Natural killer cell treated with Interleukin-12 subunit alpha and Interleukin-12 subunit beta and Interleukin-15 and Interleukin-18, amount 100 ng/mL, for 72 hours (primary cell): ENCODE results near the gene DNAJA2. TPM values are rescaled to one million over a fixed set of nuclear protein-coding genes. Genes with fewer than 3 reads are reported as not detected.

Source experiments
- ATAC-seq, 2 donors: fragments of 150-1000 bp; cut with Tn5 transposase in 1 of 2; sonication (Bioruptor Pico), chemical (Tn5 transposase) in 1 of 2; 2 replicates each; pipeline ENCODE4 v1.10.0; 2021
- DNase-seq: peaks from one replicate; pipeline ENCODE4 v3.0.0; 2022; ENCODE audit warnings: low spot score
- H3K27ac Mint-ChIP-seq, 2 donors: 1 replicate in 1 of 2; 2 replicates in 1 of 2; pipeline ENCODE4 v1.8.0; 2022; ENCODE audit warnings: mixed read lengths in 2 of 2, mild to moderate bottlenecking in 1 of 2, moderate library complexity in 1 of 2
- H3K27me3 Mint-ChIP-seq, 2 donors: 1 replicate in 1 of 2; 2 replicates in 1 of 2; pipeline ENCODE4 v1.8.0; 2022; ENCODE audit warnings: mixed read lengths in 2 of 2
- H3K36me3 Mint-ChIP-seq: one replicate; pipeline ENCODE4 v1.8.0; 2022; ENCODE audit warnings: mixed read lengths
- H3K4me1 Mint-ChIP-seq, 2 donors: 1 replicate in 1 of 2; 2 replicates in 1 of 2; pipeline ENCODE4 v1.8.0; 2022; ENCODE audit warnings: low read depth in 2 of 2, mixed read lengths in 2 of 2, mild to moderate bottlenecking in 1 of 2
- H3K4me3 Mint-ChIP-seq: one replicate; pipeline ENCODE4 v1.8.0; 2022; ENCODE audit warnings: mixed read lengths
- H3K9me3 Mint-ChIP-seq: 2 replicates; pipeline ENCODE4 v1.8.0; 2022; ENCODE audit warnings: mixed read lengths
- total RNA-seq, 2 donors: library from RNA; stranded (reverse); gene quantifications; one replicate each; pipeline ENCODE4 v1.2.3, GENCODE V29; 2022

The DNAJA2 gene
- total RNA-seq, 2 donors from 2014 or later = 54.0 to 58.4 TPM

DNA sequence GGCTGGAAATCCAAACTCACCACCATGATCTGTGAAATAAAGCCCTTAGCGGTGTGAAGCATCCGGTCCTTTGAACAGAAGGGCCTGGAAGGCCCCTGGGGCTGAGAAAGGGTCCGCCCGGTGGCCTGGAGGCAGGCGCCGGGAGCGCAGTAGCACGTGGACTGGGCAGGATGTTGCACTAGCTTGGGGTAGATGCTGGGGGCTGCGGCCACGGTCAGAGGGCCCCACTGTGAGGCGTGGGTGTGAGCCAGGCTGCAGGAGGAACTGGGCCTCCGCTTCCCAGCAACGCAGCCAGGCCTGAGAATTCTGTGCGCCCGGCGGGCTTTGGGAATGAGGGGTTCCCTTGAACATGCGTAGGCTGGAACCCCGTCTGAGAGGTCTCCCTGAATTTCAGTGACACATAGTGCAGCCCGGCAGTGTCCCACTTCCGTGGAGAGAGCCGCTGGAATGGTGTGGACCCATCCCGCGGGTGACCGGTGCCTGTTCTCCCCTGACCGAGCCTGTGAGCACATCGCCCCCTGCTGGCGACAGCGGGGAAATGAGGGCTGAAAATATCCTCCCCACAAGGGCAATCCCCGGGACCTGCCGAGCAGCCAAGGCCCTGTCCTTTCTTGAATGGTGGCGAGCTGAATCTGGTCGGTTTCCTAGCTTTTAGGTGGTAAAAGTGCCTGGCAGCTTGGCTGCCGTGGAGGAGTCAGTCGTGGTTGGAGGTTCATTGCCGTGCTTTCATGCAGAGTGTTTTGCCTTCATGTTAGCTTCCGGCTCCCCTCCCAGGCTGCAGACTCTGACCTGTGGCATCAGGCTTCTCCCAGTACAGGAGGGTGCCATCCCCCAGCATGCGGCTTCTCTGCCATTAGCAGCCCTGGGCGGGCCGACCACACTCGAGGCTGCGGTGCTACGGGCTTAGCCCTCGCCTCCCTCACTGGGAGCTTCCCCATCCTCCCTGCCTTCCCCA, 43.8 kb downstream of the DNAJA2 start:
- peak; percentile 76 for DNase-seq
- Mint-ChIP-seq H3K36me3 (no peaks in the 10 kb centered on the region), H3K27me3 (no peaks in the 10 kb centered on the region), H3K27ac (no peak overlapping the region), H3K9me3 (no peaks in the 10 kb centered on the region), H3K4me3 (no peak overlapping the region), H3K4me1 (no peaks in the 10 kb centered on the region)
- ATAC-seq = peak; percentile 72 to 74

DNA sequence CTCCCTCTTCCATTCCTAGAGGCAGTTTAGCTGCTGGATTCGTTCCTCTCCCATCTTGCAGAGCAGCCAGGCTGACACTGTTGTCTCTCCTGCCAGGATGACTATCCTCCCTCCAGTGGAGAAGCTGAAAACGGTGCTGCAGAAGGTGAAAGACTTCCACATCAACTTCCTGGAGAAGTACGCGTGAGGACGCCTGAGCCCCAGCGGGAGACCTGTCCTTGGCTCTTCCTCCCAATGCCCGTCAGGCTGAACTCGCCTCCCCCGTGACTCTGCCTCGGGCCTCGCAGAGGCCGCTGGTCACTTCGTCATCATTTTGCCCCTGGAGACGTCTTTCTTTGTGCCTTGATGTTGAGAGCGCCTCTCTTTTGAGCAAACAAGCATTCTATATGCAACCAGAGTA, 44.7 kb downstream of the DNAJA2 start:
- Mint-ChIP-seq H3K4me3 (no peak overlapping the region), H3K27me3 (no peaks in the 10 kb centered on the region), H3K36me3 (no peaks in the 10 kb centered on the region), H3K9me3 (no peaks in the 10 kb centered on the region), H3K4me1 (no peaks in the 10 kb centered on the region), H3K27ac (no peak overlapping the region)
- ATAC-seq = no peak
- DNase-seq = no peak

DNA sequence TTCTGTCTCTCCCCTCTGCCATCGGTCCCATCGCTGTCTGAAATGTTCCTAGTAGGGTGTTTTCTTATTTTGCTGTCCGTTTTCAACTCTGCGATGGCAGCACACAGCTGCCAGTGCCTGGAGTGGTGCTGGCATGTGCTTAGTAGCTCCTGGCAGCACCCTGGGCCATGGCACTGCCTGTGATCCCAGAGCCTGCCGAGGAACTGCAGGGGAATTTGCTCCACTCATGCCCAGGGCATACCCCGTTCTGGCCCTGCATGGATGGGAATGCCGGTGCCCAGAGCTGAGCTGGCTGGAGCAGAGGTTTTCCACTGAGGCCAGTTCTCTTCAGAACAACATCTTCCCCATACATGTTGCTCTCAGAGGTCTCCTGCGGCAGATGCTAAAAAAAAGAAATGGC, 46.2 kb downstream of the DNAJA2 start:
- Mint-ChIP-seq H3K4me3 (no peak overlapping the region), H3K36me3 (no peaks in the 10 kb centered on the region), H3K27ac (peak overlapping the region in 1 of 2 donors; percentile 43), H3K27me3 (no peaks in the 10 kb centered on the region), H3K9me3 (no peaks in the 10 kb centered on the region), H3K4me1 (no peaks in the 10 kb centered on the region)
- ATAC-seq (no peak), DNase-seq (no peak)

DNA sequence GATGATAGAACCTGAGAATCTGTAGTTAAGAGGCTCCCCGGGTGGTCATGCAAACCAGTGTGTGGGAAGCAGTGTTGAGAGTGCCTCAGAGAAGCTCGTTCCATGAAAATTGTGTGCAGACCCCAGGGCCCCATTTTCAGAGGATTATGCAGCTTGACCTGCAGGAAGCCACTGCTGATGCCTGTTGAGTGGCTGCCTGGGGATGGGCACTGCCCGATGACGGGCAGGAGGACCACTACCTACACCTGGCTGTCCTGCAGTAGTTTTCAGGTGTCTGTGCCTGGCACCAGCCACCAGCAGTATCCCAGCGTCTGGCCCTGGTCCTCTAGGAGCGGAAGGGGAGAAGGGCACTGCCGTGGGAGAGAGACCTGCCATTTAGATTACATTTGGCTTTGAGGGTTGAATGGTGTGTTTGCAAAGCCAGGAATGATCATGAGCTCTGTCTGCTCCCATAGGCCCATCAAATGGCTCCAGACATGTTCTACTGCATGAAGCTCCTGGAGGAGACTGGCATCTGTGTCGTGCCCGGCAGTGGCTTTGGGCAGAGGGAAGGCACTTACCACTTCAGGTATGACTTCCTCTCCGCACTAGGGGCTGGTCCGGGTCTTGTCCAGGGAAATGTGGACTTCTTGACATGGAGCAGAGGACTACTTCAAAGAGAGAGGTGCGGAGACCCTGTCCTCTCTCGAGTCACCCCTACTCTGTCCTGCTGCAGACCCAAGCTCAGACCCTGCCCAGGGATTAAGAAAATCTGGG, 46.8 kb downstream of the DNAJA2 start:
- no peak for ATAC-seq
- Mint-ChIP-seq H3K36me3 (no peaks in the 10 kb centered on the region), H3K4me1 (no peaks in the 10 kb centered on the region), H3K9me3 (no peaks in the 10 kb centered on the region), H3K4me3 (no peak overlapping the region), H3K27ac (no peak overlapping the region), H3K27me3 (no peaks in the 10 kb centered on the region)
- DNase-seq = no peak

DNA sequence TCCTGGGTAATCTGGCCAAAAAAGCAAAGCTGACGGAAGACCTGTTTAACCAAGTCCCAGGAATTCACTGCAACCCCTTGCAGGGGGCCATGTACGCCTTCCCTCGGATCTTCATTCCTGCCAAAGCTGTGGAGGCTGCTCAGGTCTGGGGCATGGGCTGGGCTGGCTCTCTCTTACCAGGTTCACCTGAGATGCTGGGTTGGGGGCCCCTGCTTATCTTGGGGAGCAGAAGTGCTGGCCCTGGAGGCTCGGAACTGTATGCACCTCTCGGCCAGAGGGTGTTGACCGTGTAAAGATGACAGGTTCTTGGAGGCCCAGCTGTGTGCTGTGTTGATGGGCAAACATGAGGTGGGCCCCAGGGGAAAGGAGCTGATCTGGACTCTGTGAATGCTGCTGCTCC, 49.1 kb downstream of the DNAJA2 start:
- DNase-seq (no peak), ATAC-seq (no peak)
- Mint-ChIP-seq H3K9me3 (no peaks in the 10 kb centered on the region), H3K36me3 (no peaks in the 10 kb centered on the region), H3K4me3 (no peak overlapping the region), H3K27me3 (no peaks in the 10 kb centered on the region), H3K27ac (no peak overlapping the region), H3K4me1 (no peaks in the 10 kb centered on the region)

- Mint-ChIP-seq H3K4me1 (no peaks in the 10 kb centered on the region), H3K36me3 (no peaks in the 10 kb centered on the region), H3K27ac (no peak overlapping the region), H3K4me3 (no peak overlapping the region), H3K27me3 (no peaks in the 10 kb centered on the region), H3K9me3 (no peaks in the 10 kb centered on the region)
- DNase-seq (no peak), ATAC-seq (no peak)
Measured at GRCh38 chr16:46923513-46924295, 49.8 kb downstream of the DNAJA2 start.

GRCh38 chr16:46922239-46922638, 51.2 kb downstream of the DNAJA2 start:
- no peaks in the 10 kb centered on the region for H3K4me1 Mint-ChIP-seq
- DNase-seq (no peak), ATAC-seq (no peak)
- no peaks in the 10 kb centered on the region for H3K9me3 Mint-ChIP-seq
- no peak overlapping the region for H3K27ac Mint-ChIP-seq
- H3K36me3 Mint-ChIP-seq = no peaks in the 10 kb centered on the region
- no peak overlapping the region for H3K4me3 Mint-ChIP-seq
- H3K27me3 Mint-ChIP-seq = no peaks in the 10 kb centered on the region

DNA sequence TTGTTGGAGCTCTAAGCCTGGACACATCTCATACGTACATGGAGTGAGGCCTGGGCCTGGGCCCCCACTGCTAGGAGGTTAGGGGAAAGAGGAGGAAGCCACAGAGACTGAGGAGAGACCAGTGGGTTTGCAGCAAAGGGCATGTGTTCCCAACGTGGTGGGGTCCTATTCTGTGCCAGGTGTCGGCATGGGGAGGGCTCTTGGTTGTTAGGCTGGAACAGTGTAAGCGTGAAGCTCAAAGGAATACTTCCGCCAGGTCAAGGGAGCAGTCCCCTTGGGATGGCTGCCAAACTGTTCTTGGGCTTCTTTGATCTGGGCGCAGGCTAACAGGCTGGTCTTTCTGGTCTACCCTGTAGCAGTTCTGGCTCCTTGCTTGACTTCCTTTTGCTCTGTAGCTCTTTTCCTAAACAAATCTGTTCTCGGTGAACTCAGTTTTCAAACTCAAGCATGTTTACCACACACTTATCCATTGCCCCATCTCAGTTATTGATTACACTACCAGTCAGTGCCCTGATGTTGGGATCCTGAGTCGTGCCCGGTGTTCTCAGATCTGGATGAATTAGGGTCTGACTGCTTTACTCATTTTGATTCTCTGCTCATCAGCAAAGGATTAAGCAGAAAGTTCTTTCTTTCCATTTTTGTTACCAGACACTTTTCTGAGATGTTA, 52.9 kb downstream of the DNAJA2 start:
- H3K4me3 Mint-ChIP-seq = no peak overlapping the region
- no peaks in the 10 kb centered on the region for H3K9me3 Mint-ChIP-seq
- no peak overlapping the region for H3K27ac Mint-ChIP-seq
- no peaks in the 10 kb centered on the region for H3K4me1 Mint-ChIP-seq
- DNase-seq = no peak
- ATAC-seq = peak in 1 of 2 donors; percentile 10
- H3K36me3 Mint-ChIP-seq = no peaks in the 10 kb centered on the region
- no peaks in the 10 kb centered on the region for H3K27me3 Mint-ChIP-seq

DNA sequence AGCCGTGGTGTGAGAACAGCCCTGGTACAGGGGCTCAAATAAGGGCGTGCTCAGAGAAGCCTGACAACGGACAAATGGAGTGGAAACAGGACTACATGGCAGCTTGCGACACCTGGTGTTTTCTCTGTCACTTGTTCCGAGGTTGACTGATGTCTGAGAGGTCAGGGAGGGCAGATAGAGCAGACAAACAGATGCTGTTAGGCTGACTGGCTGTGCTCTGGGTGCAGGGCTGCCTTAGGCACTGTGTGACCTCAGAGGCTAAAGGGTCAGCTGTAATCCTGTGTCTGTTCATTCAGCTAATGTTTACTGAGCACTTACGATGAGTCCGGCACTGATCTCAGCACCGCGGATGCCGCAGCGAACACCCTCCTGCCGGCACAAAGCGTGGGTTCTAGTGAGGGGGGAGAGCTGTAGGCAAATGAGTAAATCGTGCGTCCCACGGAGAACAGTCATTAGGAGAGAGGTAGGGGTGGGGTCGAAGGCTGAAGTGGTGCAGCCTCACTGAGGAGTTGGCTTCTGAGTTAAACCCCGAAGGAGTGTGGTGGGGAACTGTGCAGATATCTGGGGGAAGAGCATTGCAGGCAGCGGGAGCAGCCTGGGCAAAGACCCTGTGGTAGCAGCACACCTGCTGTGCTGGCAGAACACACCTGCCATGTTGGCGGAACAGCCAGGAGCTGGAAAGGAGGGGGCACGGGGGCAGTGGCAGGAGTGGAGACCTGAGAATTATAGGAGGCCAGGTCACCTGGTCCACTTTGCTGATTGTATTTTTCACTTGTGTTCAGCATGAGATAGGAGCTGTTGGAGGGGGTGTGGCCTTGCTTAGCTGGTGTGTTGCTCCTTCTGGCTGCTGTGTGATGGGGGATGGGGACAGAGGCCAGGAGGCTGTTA, 54.3 kb downstream of the DNAJA2 start:
- ATAC-seq = peak in 1 of 2 donors; percentile 18
- H3K27ac Mint-ChIP-seq = no peak overlapping the region
- no peaks in the 10 kb centered on the region for H3K4me1 Mint-ChIP-seq
- no peak for DNase-seq
- no peak overlapping the region for H3K4me3 Mint-ChIP-seq
- H3K9me3 Mint-ChIP-seq = no peaks in the 10 kb centered on the region
- no peaks in the 10 kb centered on the region for H3K27me3 Mint-ChIP-seq
- H3K36me3 Mint-ChIP-seq = no peaks in the 10 kb centered on the region

- H3K36me3 Mint-ChIP-seq = no peaks in the 10 kb centered on the region
- H3K27ac Mint-ChIP-seq = no peak overlapping the region
- no peak for DNase-seq
- H3K4me1 Mint-ChIP-seq = no peaks in the 10 kb centered on the region
- no peaks in the 10 kb centered on the region for H3K27me3 Mint-ChIP-seq
- no peak overlapping the region for H3K4me3 Mint-ChIP-seq
- no peak for ATAC-seq
- no peaks in the 10 kb centered on the region for H3K9me3 Mint-ChIP-seq
Measured at GRCh38 chr16:46918400-46918799, 55.1 kb downstream of the DNAJA2 start.

- ATAC-seq (no peak), DNase-seq (no peak)
- Mint-ChIP-seq H3K27ac (no peak overlapping the region), H3K36me3 (no peaks in the 10 kb centered on the region), H3K4me1 (no peaks in the 10 kb centered on the region), H3K27me3 (no peaks in the 10 kb centered on the region), H3K4me3 (no peak overlapping the region), H3K9me3 (no peaks in the 10 kb centered on the region)
Measured at GRCh38 chr16:46916980-46917379, 56.5 kb downstream of the DNAJA2 start.

DNA sequence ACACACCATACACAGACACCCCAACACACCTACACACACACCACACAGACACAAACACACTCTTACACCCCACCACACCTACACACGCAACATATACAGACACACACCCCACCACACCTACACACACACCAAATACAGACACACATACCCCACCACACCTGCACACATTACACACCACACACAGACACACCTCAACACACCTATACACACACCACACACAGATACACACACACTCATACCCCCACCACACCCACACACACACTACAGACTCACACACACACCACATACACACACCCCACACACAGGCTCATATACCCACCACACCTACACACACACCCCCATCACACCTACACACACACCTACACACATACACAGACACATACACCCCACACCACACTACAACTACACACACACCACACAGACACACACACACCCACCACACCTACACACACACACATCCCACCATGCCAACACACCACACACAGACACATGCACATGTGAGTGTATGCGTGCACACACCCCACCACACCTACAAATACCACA, 57.9 kb downstream of the DNAJA2 start:
- Mint-ChIP-seq H3K9me3 (no peaks in the 10 kb centered on the region), H3K4me3 (no peak overlapping the region), H3K36me3 (no peaks in the 10 kb centered on the region), H3K27ac (no peak overlapping the region), H3K27me3 (no peaks in the 10 kb centered on the region), H3K4me1 (no peaks in the 10 kb centered on the region)
- ATAC-seq (no peak), DNase-seq (no peak)
